Right atrium auricular region (tissue), 2 donors: ENCODE results near the gene MCTP2. TPM values are rescaled to one million over a fixed set of nuclear protein-coding genes. Genes with fewer than 3 reads are reported as not detected.

Experiments
- DNase-seq: peaks from one replicate; pipeline ENCODE4 v3.0.0-alpha.2; 2019; ENCODE audit warnings: low spot score
- H3K27ac ChIP-seq, 2 donors: fragments of 200-600 bp; sonication (generic); 1 replicate in 1 of 2; 2 replicates in 1 of 2; pipeline ENCODE4 v1.5.1; 2016 to 2019
- H3K27me3 ChIP-seq, 2 donors: fragments of 200-600 bp; sonication (generic); one replicate each; pipeline versions ENCODE4 v1.5.1 to v1.6.0; 2017 to 2019
- H3K36me3 ChIP-seq: fragments of 200-600 bp; sonication (generic); one replicate; pipeline ENCODE4 v1.5.1; 2016
- H3K4me1 ChIP-seq, 2 donors: fragments of 200-600 bp; sonication (generic); one replicate each; pipeline versions ENCODE4 v1.5.1 to v1.6.0; 2017 to 2019
- H3K4me3 ChIP-seq, 2 donors: fragments of 200-600 bp; sonication (generic); 1 replicate in 1 of 2; 2 replicates in 1 of 2; pipeline ENCODE4 v1.5.1; 2017 to 2019; ENCODE audit warnings: mild to moderate bottlenecking in 1 of 2, moderate library complexity in 1 of 2
- H3K9me3 ChIP-seq, 2 donors: fragments of 200-600 bp; sonication (generic); one replicate each; pipeline ENCODE4 v1.5.1; 2019
- total RNA-seq, 2 donors: library from RNA; depleted of rRNA; stranded (reverse); fragments of >200 nt; gene quantifications; one replicate each; pipeline ENCODE4 v1.1.0, GENCODE V29; 2016
- TF ChIP-seq, protein P1 (sequence below), 2 donors: fragments of 200-600 bp; sonication (generic); IDR thresholded peaks; one replicate each; pipeline ENCODE4 v1.5.1; 2019; ENCODE audit warnings: antibody characterized with exemption in 2 of 2

MCTP2 gene
- total RNA-seq, 2 donors from 2014 or later: 2.0 to 5.6 TPM

DNA sequence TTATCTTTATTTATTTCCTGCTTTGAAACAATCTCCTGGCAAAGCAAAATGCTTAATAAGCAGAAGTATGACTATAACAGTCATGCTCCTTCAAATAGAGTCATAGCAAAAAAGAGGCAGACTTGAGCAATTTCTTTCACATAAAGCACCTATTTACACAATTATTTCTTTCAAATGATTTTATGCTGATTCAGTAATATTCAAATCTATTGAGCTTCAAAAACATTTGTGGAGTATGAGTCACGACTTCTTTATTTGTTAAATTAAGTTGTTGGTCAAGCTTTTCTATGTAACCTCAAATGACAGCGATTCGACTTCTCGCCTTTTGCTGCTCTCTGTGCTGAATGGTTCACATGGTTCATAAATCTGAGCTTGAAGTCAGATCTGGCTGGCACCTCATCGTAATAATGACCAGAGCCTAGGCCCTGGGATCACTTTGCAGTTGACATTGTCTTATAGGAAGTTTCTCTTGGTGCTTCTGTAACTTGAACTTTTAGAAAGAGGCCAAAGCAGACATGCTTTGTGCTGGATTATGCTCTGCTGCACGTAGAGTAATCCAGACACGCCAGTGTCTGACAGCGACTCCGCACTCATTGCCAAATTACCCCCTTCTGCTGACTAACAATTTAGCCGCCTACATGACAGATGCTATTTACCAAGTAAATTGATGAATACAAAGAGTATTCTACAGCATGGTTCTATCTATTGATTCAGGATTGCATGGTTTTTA lies 139.0 kb downstream of the MCTP2 start:
- TF ChIP-seq, protein P1, sequence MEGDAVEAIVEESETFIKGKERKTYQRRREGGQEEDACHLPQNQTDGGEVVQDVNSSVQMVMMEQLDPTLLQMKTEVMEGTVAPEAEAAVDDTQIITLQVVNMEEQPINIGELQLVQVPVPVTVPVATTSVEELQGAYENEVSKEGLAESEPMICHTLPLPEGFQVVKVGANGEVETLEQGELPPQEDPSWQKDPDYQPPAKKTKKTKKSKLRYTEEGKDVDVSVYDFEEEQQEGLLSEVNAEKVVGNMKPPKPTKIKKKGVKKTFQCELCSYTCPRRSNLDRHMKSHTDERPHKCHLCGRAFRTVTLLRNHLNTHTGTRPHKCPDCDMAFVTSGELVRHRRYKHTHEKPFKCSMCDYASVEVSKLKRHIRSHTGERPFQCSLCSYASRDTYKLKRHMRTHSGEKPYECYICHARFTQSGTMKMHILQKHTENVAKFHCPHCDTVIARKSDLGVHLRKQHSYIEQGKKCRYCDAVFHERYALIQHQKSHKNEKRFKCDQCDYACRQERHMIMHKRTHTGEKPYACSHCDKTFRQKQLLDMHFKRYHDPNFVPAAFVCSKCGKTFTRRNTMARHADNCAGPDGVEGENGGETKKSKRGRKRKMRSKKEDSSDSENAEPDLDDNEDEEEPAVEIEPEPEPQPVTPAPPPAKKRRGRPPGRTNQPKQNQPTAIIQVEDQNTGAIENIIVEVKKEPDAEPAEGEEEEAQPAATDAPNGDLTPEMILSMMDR (IDR thresholded peaks at IDR 0.05): no peak
- H3K9me3 ChIP-seq: no peaks in the 10 kb centered on the region
- H3K27ac ChIP-seq: no peak overlapping the region
- no peaks in the 10 kb centered on the region for H3K36me3 ChIP-seq
- H3K4me3 ChIP-seq: no peak overlapping the region
- DNase-seq: no peak
- no peaks in the 10 kb centered on the region for H3K4me1 ChIP-seq
- no peaks in the 10 kb centered on the region for H3K27me3 ChIP-seq

DNA sequence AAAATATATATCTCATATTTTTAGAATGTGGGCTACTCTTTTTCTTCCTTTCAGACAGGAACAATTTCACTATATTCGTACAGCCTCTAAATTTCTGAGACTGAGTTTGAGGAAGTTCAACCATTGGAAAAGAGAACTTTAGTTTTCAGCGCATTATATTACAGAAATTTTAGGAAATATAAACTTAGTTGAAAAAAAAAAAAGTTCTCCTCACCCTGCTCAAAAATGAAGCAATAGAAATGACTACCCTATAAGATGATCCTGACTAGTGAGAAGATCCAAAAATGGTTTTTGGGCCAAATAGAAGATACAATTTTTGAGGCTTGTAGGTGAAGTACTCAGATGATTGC lies 139.6 kb downstream of the MCTP2 start:
- H3K36me3 ChIP-seq: no peaks in the 10 kb centered on the region
- no peak overlapping the region for H3K27ac ChIP-seq
- no peaks in the 10 kb centered on the region for H3K27me3 ChIP-seq
- no peak overlapping the region for H3K4me3 ChIP-seq
- H3K9me3 ChIP-seq: no peaks in the 10 kb centered on the region
- TF ChIP-seq, protein P1 (IDR thresholded peaks at IDR 0.05): no peak
- DNase-seq: no peak
- no peaks in the 10 kb centered on the region for H3K4me1 ChIP-seq

DNA sequence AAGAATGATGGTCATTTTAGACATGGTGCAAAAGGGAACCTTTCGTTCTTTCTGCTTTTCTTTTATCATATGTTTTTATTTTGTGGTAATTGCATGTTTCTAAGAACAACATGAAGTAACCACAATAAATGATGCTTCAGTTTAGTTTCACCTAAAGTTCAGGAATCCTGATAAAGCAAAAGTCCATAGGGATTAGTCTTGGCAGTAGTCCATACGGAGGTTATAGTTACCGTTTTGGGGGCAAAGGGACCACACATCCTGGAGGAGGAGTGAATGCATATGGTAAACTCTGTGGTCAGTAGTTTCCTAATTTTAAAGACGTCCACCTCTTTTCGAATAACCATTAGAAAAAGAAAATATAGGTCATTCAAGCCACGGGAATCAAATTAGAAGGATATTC lies 141.5 kb downstream of the MCTP2 start:
- Histone ChIP-seq H3K27ac (no peak overlapping the region), H3K9me3 (no peaks in the 10 kb centered on the region), H3K27me3 (no peaks in the 10 kb centered on the region), H3K36me3 (no peaks in the 10 kb centered on the region), H3K4me3 (no peak overlapping the region), H3K4me1 (no peaks in the 10 kb centered on the region)
- DNase-seq: no peak
- TF ChIP-seq, protein P1 (IDR thresholded peaks at IDR 0.05): no peak

DNA sequence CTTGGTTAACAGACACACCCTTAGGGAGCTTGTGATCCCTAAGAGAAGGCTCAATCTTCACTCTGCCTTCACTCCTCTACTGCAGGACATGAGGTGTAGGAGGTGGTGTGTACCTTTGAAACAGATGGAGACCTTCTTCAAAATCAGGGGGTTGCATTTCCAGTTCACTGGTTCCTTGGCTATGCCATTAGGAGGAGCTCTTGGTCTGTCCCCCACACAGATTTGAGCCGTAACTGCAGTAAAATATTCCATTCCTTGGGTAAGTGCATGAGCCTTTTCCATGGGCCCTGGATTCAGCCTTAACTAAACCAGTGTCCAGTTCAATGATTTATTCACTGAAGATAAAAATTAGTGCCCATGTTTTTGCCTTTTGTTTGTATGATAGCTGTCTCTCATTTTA lies 144.6 kb downstream of the MCTP2 start:
- Histone ChIP-seq H3K27ac (no peak overlapping the region), H3K36me3 (no peaks in the 10 kb centered on the region), H3K4me3 (no peak overlapping the region), H3K4me1 (no peaks in the 10 kb centered on the region), H3K27me3 (no peaks in the 10 kb centered on the region), H3K9me3 (no peaks in the 10 kb centered on the region)
- TF ChIP-seq, protein P1 (IDR thresholded peaks at IDR 0.05): no peak
- no peak for DNase-seq

DNA sequence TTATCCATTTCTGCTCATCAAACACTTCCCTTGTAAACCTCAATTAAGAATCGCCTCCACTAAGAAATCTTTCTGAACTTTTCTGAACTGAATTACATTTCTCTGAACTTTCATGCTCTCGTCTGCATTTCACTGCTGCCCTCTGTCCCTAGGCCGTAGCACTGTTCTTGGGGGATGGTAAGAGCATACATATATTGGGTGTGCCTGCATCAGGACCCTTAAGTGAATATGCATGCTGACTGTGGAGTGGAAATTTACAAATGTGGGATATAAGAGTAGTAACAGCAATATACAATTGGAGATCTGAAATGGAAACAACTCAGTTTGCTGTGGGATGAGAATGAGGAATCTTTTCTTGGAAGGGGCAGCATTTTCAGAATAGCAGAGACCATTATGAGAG lies 148.6 kb downstream of the MCTP2 start:
- H3K4me3 ChIP-seq: no peak overlapping the region
- H3K27ac ChIP-seq: no peak overlapping the region
- H3K27me3 ChIP-seq: no peaks in the 10 kb centered on the region
- no peaks in the 10 kb centered on the region for H3K36me3 ChIP-seq
- no peaks in the 10 kb centered on the region for H3K4me1 ChIP-seq
- TF ChIP-seq, protein P1 (IDR thresholded peaks at IDR 0.05): no peak
- no peak for DNase-seq
- no peaks in the 10 kb centered on the region for H3K9me3 ChIP-seq

DNA sequence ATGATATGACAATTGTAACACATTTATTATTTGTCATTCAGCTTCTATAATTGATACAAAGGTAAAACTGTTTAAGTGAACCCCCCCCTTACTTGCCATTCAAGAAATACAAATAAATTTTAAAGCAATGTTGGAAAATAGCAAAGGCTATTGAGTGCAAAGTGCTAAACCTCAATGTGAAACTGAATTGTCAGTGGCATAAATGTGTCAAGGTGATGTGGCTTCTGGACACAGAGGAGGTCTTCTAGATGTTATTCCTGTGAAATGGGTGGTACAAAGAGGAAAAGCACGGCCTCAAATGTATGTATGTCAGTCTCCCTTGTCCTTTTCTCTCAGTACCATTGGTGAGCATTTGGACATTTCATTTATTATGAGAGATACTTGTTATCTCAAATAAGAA lies 149.4 kb downstream of the MCTP2 start:
- Histone ChIP-seq H3K27me3 (no peaks in the 10 kb centered on the region), H3K27ac (no peak overlapping the region), H3K9me3 (no peaks in the 10 kb centered on the region), H3K4me1 (no peaks in the 10 kb centered on the region), H3K36me3 (no peaks in the 10 kb centered on the region), H3K4me3 (no peak overlapping the region)
- TF ChIP-seq, protein P1 (IDR thresholded peaks at IDR 0.05): no peak
- DNase-seq: no peak
